GM18858 (cell line): Measurements from ENCODE around the gene CARMIL3.
"Not testable (repeated sequence)": the region's sequence is repeated elsewhere in the genome, so short reads cannot be mapped to it uniquely, and the experiment has no call there.

Source experiments
- ATAC-seq: cut with Tn5 transposase; IDR thresholded peaks from one replicate; pipeline ENCODE4 v1.9.1; 2021; ENCODE audit not compliant: unreplicated experiment

Gene CARMIL3

DNA sequence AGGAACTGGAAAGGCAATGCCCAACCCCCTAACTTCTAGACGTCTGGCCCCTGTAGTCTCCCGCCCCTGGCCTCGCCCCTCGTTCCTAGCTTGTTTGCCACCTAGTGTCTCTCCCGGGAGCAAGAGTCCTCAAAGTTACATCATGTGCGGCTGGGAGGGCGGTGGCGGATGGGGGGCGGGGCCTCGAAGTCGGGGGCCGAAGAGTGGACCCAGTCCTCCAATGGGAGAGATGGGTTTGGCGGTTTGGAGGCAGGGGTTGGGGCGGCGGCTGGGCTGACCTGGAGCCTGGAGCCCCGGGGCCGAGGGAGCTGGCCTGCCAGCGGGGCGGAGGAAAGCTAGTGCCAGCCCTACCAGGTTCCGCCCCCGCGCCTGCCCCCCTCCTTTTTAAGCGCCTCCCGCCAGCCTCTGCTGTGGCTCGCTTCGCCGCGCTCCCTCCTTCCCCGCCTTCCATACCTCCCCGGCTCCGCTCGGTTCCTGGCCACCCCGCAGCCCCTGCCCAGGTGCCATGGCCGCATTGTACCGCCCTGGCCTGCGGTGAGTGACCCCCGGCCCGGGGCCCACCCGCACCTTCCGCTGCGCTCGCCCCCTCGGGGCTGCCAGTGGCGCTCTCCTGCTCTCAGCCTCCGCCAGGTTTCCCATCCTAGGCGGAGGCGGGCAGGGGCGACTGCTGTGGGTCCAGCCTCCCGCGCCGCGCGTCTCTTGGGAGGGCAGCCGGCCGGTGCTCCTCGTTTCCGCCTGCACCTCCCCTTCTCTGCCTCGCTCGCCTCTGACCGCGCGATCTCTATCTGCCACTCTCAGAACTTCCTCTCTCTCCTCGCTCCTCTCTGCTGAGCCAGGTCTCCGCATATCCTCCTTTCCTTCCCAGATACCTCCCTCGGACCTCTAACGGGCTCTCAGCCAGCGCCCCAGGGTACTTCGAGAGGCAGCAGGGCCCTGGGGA is 42.4 kb downstream of the CARMIL3 start, which contains the start of gene PCK2:
TSS of gene PCK2 (plus strand) at position 411 of the 940 bp plus-strand sequence. CDS start at position 506, 95 bp downstream.
- ATAC-seq = peak; percentile 27

DNA sequence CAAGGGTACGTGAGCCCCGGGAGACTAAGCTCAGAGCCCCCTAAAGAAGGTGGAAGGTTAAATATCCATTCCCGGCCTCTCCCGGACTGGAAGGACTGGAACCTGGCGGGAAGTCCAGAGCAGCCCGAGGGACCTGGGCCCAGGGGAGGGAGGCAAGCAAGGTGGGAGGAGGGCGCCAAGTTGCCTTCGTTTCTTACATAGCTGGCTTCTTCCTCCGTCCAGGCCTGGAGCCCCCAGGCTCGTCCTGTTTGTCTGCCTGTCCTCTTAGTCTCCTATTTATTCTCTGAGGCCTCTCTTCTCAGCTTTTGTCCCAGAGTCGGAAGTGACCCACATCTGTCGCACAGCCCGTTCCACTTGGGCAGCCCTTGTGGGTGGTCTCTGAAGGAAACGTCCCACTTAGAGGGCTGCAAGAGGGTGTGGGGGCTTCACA is 43.0 kb downstream of the CARMIL3 start:
- no peak for ATAC-seq

DNA sequence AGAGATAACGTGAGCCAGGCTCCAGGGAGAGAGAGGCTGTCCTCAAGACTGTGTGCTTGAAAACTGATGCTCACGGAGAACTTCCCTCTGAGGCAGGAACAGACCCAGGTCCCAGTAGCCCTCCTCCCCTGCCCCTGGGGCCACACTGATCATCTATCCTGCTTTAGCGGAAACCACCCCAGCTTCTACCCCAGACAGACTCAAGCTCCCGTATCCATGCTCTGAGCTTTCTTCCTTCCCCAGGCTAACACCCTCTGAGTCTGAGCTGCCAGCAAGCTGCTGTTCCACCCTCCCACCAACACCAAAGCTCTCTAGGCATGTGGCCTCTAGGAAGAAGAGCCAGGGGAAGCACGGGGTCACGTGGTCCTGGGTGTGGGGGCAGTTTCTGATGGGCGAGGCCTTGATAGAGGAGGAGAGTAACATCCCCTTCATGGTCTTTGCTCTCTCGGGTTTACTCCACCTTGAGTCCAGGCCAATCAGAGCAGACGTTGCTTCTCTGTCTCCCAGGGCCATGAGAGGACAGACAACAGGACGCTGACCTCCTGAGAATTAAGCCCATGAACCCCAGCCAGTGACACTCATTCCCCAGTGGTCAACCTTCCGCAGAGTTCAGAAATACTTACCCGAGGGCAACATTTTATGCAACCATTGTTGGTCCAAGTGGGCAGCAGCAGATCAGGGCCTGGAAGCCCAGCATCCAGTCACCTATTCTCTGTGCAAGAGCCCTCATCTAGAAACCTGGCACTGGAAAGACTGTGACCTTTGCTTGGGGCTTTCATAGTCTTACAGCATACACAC is 43.7 kb downstream of the CARMIL3 start:
- peak; percentile 76 for ATAC-seq

DNA sequence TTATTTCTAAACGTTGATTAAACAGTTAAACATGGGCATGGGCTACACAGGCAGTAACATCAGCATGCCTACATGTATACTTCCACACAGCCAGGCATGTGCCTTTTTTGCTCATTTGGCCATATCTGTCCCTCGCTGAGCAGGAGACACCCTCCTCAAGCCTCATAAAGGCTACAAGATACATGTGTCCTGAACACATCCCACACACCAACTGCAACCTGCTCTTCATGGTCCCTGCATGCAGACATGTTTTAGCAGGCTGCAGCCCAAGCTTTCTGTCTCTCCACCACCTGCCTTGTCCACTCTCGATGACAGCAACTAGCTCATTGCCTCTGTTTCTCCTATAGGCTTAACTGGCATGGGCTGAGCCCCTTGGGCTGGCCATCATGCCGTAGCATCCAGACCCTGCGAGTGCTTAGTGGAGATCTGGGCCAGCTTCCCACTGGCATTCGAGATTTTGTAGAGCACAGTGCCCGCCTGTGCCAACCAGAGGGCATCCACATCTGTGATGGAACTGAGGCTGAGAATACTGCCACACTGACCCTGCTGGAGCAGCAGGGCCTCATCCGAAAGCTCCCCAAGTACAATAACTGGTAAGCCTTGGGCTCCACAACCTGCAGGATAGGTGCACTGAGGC is 44.9 kb downstream of the CARMIL3 start:
- ATAC-seq = no peak

DNA sequence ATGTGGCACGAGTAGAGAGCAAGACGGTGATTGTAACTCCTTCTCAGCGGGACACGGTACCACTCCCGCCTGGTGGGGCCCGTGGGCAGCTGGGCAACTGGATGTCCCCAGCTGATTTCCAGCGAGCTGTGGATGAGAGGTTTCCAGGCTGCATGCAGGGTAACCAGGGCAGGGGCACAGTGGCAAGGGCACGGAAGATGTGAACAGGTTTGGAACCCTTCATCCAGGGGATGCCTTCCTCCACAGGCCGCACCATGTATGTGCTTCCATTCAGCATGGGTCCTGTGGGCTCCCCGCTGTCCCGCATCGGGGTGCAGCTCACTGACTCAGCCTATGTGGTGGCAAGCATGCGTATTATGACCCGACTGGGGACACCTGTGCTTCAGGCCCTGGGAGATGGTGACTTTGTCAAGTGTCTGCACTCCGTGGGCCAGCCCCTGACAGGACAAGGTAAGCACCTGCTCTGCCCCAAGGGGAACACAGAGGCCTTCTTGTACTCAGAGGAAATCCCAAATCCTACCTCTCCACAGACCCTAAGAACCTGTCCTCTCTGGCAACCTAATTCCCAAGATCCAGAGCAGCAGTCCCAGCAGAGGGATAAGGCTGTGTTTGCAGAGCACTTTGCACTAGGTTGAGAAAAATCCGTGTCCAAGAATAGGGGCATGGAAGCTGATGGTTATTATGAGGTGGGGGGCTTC is 46.6 kb downstream of the CARMIL3 start:
- no peak for ATAC-seq

DNA sequence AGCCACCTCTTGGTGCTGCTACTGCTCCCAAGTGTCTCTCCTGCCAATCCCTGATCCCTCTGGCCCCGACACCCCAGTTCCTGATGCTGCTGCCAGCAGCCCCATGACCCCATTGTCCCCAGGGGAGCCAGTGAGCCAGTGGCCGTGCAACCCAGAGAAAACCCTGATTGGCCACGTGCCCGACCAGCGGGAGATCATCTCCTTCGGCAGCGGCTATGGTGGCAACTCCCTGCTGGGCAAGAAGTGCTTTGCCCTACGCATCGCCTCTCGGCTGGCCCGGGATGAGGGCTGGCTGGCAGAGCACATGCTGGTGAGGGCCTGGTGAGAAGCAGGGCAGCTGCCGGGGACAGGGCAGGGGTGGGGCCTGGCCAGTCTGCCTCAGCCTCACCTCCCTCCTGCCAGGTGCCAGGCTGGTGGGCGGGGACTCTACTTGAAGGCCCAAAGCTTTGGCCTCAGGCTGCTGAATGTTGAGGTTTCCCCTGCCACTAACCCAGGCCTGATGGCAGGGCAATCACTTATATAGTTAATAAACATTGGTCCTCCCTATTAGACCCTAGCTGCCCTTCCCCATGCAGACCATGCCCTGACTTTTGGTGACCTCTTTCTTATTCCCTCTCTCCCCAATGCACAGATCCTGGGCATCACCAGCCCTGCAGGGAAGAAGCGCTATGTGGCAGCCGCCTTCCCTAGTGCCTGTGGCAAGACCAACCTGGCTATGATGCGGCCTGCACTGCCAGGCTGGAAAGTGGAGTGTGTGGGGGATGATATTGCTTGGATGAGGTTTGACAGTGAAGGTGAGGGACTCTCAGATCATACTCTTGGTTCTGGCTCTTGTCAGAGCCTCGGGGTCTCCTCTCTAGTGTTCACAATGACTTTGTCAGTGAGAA is 47.4 kb downstream of the CARMIL3 start:
- no peak for ATAC-seq

DNA sequence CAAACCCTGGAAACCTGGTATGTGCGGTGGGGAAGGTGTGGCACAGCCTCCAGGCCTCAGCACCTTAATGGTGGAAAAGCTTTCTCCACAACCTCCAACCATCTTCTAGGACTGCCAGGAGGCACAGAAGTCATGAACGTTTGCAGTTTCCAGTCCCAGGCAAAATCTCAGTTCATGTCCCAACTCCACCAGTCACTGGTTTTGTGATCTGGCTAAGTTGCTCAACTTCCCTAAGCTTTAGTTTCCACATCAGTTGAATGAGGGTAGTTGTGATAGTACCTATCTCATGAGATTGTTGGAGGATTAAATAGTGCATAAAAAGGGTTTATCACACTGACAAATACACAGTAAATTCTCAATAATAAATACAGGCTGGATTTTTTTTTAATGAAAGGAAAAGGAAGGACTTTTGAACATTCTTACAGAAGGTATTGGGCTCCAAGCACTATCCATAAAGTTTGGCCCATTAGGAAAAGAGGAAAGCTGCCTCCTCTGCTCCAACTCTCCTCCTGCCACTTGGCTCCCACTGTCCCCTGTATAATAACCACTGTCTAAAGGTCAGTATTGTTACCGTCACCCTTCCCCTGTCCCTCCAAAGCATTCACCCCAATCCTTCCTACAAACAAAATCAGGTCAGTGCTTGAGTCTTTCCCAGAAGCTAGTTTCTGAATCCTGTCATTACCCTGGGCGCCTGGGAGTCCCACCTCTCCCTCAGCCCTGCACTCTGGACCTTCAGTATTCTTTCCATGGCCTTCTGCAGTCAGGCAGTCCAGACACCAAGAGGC is 48.6 kb downstream of the CARMIL3 start:
- no peak for ATAC-seq

DNA sequence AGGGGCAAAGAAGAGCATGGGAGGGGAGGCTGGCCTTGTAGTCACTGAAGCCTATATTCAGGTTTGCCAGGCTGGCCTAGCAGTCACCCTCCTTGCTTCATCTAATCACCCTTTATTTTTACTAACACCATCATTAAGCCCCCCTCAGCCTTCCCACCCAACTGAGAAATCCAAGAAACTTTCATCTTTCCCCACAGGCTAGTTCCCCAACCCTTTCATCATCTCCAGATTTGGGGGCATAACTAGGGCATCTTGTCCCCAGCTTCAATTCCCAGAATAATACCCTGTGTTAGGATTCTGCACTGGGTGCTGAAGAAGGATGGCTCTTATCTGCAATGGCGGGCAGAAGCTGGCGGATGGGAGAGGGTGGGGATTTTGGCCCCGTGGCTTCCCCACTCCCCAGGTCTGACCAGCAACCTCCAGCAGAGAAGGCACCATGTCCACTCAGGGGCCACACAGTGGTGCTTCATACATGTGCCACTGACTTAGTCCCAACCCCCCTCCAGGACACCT is 49.2 kb downstream of the CARMIL3 start:
- no peak for ATAC-seq

DNA sequence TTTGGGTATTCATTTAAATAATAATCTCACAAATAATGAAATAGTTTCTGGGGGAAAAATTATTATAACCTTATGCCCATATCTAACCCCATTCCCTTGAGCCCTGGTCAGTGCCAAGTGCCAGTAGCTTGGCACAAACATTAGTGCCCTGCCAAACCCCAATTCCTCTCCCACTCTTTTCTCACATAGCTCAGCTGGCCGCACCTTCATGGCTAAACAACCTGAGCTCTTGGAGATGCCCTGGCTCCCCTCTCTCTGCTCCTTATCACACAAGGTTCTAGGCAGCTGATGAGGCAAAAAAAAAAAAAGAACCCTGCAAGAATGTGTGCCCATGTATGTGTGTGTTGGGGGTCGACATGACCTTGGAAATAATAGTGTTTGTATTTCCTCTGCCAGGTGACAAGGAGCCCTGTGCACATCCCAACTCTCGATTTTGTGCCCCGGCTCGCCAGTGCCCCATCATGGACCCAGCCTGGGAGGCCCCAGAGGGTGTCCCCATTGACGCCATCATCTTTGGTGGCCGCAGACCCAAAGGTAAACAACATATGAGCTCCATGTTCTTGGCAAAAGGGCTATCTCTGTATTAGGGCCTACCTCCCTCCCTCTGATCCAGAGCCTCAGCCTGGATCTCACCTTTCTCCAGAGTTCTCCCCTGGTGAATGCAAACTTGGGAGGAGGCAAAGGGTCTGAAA is 50.7 kb downstream of the CARMIL3 start:
- no peak for ATAC-seq

DNA sequence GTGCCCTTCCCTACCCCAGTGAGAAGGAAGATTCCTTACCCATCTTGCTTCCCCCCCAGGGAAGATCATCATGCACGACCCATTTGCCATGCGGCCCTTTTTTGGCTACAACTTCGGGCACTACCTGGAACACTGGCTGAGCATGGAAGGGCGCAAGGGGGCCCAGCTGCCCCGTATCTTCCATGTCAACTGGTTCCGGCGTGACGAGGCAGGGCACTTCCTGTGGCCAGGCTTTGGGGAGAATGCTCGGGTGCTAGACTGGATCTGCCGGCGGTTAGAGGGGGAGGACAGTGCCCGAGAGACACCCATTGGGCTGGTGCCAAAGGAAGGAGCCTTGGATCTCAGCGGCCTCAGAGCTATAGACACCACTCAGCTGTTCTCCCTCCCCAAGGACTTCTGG is 51.6 kb downstream of the CARMIL3 start:
- no peak for ATAC-seq

DNA sequence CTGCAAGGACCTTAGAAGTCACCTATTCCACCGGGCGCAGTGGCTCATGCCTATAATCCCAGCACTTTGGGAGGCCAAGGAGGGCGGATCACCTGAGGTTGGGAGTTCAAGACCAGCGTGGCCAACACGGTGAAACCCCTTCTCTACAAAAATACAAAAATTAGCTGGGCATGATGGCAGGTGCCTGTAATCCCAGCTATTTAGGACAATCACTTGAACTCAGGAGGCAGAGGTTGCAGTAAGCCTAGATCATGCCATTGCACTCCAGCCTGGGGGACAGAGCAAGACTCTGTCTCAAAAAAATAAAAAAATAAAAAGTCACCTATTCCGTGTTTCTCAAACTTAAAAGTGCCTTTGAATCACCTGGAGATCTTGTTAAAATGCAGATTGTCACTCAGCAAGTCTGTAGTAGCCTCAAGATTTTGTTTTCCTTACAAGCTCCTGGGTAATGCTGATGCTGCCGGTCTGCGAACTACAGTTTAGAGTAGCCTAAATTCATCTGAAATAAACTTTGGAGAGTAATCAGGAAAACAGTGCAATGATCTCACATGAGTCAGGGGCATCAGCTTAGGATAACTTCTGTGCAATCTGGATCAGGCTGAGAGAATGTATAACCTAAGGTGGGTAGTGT is 53.9 kb downstream of the CARMIL3 start:
- ATAC-seq = not testable (repeated sequence)

DNA sequence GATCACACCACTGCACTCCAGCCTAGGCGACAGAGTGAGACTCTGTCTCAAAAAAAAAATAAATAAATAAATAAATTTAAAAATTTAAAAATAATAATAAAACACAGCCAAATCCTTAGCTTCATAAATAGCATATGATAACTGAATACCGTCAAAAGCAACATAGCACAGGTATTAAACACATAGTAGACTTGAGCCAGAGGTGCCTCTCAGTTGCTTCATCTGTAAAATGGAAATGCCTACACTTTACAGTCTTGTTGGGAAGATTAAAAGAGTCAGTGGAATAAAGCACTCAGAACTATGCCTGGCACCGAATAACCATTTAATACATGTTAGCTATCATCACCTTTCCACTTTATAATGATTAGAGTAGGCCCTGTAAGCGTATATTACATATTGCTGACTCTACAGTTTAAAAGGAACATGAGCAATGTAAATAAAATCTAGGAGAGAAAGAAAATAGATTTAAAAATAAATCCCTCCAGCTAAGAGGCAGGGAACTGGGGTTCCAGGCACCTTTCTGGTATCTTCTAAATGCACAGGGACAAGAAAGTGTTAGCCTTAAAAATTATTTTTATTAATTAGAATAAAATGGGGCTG is 55.0 kb downstream of the CARMIL3 start:
- no peak for ATAC-seq

DNA sequence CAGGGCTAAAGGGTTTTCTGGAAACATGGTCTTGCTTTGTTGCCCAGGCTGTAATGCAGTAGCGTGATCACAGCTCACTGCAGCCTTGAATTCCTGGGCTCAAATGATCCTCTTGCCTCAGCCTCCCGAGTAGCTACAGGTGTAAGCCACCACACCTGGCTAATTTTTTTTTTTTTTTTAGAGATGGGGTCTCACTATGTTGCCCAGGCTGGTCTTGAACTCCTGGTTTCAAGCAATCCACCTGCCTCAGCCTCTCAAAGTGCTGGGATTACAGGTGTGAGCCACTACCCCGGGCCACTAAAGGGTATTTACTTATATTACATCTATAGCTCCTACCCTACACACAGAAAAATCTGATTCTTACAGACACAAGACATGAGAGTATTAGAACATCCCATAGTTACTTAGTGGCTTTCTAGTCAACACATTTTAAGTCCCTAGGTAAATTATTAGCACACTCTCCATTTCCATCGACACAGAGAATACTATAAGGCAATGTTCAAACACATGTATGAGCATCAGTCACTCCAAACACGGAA is 56.6 kb downstream of the CARMIL3 start:
- peak; percentile 21 for ATAC-seq

DNA sequence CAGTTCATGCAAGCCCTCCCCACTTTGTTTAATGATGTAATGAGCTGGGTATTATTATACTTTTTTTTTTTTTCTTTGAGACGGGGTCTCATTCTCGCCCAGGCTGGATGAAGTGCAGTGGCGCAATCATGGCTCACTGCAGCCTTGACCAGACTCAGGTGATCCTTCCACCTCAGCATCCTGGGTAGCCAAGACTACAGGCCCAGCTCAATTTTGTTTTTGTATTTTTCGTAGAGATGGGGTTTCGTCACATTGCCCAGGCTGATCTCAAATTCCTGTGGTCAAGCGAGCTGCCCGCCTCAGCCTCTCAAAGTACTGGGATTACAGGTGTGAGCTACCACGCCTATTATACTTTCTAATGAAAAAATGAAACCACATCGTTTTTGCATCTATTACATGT is 58.3 kb downstream of the CARMIL3 start:
- ATAC-seq = no peak

DNA sequence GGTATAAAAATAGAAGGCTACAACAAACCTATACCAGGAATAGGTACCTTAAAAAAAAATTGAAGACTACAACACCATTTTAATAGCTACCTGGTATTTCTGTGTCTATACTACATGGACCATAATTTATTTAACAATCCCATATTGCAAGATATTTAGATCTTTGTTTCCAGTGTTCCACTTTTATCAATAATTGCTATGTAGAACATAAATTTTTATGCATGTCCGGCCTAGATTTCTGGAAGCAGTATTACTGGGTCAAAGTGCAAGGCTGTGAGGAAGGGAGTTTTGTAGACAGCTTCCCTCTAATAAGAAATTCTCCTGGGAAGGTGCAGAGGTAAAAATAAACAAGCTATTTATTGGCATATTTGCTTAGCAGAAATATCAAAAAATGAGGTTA is 58.7 kb downstream of the CARMIL3 start:
- ATAC-seq = no peak

DNA sequence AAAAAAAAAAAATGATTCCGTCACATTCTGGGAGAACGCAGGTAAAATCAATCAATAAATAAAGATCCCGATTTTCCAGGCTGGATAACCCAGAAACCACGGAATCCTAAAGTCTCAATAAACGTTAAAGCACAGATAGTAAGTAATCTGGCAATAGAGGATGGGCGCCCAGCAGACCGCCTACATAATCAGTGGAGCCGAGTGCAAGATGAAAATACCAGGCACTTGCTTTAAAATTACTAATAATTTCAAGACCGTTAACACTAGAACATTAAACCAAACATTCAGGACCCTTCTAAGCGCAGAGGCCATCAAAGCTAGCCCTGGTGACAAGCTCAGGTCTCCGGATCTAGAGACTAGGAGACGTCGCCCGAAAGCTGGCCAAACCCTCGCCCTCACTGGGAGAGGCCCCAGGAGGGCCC is 61.6 kb downstream of the CARMIL3 start:
- no peak for ATAC-seq
